GM13976 (cell line): ENCODE measurements around the gene MROH8.

Experiments used
- DNase-seq: peaks from one replicate; pipeline ENCODE4 v3.0.0; 2012; ENCODE audit warnings: low spot score
- in situ Hi-C: fragments of 300-500 bp; cut with MboI; formaldehyde crosslinking; loops from one replicate; pipeline ENCODE4 v1.12.0; 2022; ENCODE audit warnings: low sequenced_read_pairs, mixed read lengths, inconsistent platforms; ENCODE audit not compliant: unreplicated experiment
- TF ChIP-seq, protein P1 (sequence below): IDR thresholded peaks from 2 replicates; pipeline ENCODE4 v1.5.1; 2012; ENCODE audit warnings: borderline replicate concordance, mild to moderate bottlenecking; ENCODE audit not compliant: insufficient read depth; ENCODE audit errors: extremely low read depth, missing control alignments, control extremely low read depth

The MROH8 gene

DNA sequence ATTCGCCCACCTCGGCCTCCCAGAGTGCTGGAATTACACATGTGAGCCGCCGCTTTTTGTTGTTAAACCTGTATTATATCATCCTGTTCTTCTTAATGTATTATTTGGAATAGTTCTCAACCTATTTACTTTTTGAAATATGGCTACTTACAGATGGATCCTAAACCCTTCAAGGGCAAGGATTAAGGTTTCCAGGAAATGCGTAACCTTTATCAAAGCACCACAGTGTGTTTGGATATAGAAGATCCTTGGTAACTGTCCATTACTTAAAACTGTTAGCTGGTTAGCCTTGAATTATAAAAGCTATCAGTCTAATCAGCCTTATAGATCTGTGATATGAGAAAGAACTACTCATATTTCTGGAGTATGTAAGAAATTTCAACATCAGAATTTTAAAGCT, 12.5 kb downstream of the MROH8 start:
- in situ Hi-C loops, result no loop called here
- TF ChIP-seq, protein P1, sequence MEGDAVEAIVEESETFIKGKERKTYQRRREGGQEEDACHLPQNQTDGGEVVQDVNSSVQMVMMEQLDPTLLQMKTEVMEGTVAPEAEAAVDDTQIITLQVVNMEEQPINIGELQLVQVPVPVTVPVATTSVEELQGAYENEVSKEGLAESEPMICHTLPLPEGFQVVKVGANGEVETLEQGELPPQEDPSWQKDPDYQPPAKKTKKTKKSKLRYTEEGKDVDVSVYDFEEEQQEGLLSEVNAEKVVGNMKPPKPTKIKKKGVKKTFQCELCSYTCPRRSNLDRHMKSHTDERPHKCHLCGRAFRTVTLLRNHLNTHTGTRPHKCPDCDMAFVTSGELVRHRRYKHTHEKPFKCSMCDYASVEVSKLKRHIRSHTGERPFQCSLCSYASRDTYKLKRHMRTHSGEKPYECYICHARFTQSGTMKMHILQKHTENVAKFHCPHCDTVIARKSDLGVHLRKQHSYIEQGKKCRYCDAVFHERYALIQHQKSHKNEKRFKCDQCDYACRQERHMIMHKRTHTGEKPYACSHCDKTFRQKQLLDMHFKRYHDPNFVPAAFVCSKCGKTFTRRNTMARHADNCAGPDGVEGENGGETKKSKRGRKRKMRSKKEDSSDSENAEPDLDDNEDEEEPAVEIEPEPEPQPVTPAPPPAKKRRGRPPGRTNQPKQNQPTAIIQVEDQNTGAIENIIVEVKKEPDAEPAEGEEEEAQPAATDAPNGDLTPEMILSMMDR, result no peak
- DNase-seq, result no peak

DNA sequence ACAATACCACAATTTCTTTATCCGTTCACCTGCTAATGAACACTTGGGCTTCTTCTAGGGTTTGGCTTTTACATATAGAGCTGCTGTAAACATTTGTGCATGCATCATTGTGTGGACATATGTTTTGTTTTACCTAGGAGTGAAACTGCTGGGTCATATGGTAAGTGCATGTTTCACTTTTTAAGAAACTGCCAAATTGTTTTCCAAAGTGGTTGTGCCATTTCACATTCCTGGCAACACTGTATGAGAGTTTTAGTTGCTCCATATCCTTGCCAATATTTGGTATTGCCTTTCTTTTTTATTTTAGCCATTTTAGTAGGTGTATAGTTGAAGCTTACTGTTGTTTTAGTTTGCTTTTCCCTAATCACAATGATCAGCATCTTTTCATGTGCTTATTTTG, 14.3 kb downstream of the MROH8 start:
- TF ChIP-seq, protein P1, result no peak
- in situ Hi-C loops, result no loop called here
- DNase-seq, result no peak

DNA sequence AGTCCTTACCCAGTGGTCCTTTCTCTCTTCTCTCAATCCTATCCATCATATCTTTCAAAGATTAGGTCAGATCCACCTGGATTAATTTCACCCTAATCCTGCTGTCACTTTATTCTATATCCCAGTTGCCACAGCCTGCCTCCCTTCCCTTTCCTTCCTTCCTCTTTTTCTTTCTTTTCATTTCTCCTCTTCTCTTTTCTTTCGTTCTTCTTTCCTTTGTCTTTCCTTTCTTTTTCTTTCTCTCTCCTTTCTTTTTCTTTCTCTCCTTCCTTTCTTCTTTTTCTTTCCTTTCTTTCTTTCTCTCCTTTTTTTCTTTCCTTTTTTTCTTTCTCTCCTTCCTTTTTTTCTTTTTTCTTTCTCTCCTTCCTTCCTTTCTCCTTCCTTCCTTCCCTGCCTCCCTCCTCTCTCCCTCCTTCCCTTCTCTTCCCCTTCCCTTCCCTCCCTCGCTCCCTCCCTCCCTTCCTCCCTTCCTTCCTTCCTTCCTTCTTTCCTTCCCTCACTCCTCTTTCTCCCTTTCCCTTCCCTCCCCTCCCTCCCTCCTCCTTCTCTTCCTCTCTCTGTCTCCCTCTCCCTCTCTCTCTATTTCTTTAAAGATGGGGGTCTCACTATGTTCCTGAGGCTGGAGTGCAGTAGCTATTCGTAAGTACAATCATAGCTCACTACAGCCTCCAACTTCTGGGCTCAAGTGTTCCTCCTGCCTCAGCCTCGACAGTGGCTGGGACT, 15.4 kb downstream of the MROH8 start:
- no peak for DNase-seq
- TF ChIP-seq, protein P1, result no peak

DNA sequence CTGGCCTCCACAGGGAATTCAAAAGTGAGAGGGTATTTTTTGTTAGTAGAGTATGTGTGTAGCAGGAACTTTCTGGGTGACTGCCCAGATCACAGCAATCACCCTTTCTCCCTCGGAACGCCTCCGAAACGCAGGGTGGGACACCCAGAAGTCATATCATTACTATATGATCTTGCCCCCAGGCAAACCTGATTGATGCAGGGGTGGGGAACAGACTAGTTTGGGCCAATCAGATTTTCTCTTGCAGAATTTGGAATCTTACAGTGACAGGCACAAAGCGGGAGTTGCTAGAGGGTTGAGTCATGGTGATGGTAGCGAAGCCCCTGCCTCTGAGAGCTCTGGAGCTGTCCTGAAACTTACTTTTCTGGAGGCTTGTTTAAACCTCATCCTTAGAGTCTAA, 16.7 kb downstream of the MROH8 start:
- in situ Hi-C loops, result no loop called here
- TF ChIP-seq, protein P1, result no peak
- no peak for DNase-seq

More for the DNA sequence above, 15.4 kb downstream of the MROH8 start:
- in situ Hi-C loops, result no loop called here

DNA sequence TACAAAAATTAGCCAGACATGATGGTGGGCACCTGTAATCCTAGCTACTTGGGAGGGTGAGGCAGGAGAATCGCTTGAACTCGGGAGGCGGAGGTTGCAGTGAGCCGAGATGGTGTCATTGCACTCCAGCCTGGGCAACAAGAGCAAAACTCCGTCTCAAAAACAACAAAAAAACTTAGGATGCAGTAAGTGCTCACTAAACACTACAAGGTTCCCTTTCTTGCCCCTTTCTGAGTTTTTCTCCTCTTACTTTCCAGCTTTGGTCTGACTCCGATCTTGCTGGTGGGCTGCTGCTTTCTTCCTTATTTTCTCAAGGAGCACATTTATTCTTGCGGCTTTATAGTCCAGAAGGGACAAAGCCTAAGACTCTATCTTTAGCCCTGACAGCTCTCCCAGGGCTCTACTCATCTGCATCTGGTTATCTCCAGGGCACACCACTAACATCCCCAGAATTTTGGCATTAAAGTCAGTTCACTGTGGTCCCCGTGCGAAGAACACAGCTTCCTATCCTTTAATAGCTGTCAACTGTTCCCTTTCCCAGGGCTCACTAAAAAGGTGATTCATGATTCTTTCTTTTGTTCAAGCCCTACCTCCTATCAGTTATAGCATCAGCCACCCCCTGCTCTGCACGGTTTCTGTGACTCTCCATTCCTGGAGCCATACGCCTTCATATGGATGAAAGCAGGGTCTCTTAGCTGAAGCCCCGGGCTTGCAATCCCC, 17.4 kb downstream of the MROH8 start:
- in situ Hi-C loops, result no loop called here
- DNase-seq, result no peak
- TF ChIP-seq, protein P1, result no peak

DNA sequence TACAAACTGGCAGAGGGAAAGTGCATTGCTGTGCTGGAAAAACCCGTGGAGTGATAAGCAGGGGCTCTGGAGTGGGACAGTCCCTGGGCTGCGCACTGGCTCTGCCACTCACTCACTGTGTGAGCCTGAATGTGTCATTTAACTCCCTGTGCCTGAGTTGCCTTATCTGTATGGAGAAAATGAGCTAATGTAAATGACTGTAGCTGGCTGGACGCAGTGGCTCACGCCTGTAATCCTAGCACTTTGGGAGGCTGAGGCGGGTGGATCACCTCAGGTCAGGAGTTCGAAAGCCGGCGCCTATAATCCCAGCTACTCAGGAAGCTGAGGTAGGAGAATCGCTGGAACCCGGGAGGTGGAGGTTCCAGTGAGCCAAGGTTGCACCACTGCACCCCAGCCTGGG, 18.7 kb downstream of the MROH8 start:
- TF ChIP-seq, protein P1, result no peak
- no peak for DNase-seq
- in situ Hi-C loops, result no loop called here
